SK-N-SH treated with all-trans-retinoic acid at 6 μM for 48 hours (cell line): ENCODE measurements around the gene FAM89B.

Experiments
- ATAC-seq: fragments of 200-7000 bp; cut with Tn5 transposase; 3 replicates; pipeline ENCODE4 v1.9.1; 2020; ENCODE audit warnings: mild to moderate bottlenecking, moderate library complexity
- ARNTL ChIP-seq: fragments of 450-650 bp; formaldehyde crosslinking; IDR thresholded peaks from 2 replicates; pipeline ENCODE4 v1.5.0; 2020; ENCODE audit warnings: low read depth, mild to moderate bottlenecking, moderate library complexity, borderline replicate concordance
- BACH2 ChIP-seq: fragments of 250-450 bp; sonication (Bioruptor Pico); IDR thresholded peaks from 2 replicates; pipeline ENCODE4 v1.9.0; 2021; ENCODE audit warnings: mild to moderate bottlenecking, borderline replicate concordance
- ESRRG ChIP-seq: fragments of 250-450 bp; sonication (Bioruptor Pico); IDR thresholded peaks from 2 replicates; pipeline ENCODE4 v1.6.1; 2021; ENCODE audit warnings: mild to moderate bottlenecking
- ISL1 ChIP-seq: fragments of 250-450 bp; sonication (Bioruptor Pico); IDR thresholded peaks from 2 replicates; pipeline ENCODE4 v2.1.2; 2022; ENCODE audit warnings: mild to moderate bottlenecking, moderate library complexity
- PATZ1 ChIP-seq: fragments of 250-450 bp; sonication (Bioruptor Pico); IDR thresholded peaks from 2 replicates; pipeline ENCODE4 v1.8.0; 2020; ENCODE audit warnings: mild to moderate bottlenecking, moderate library complexity, borderline replicate concordance
- POU6F1 ChIP-seq: fragments of 250-450 bp; sonication (Bioruptor Pico); IDR thresholded peaks from 2 replicates; pipeline ENCODE4 v1.8.0; 2021; ENCODE audit warnings: low read depth, mild to moderate bottlenecking, moderate library complexity, borderline replicate concordance
- PPARA ChIP-seq: fragments of 250-450 bp; sonication (Bioruptor Pico); IDR thresholded peaks from 2 replicates; pipeline ENCODE4 v1.5.0; 2020; ENCODE audit warnings: mild to moderate bottlenecking, borderline replicate concordance
- RARB ChIP-seq: fragments of 250-450 bp; sonication (Bioruptor Pico); IDR thresholded peaks from 2 replicates; pipeline ENCODE4 v1.8.0; 2021; ENCODE audit warnings: mild to moderate bottlenecking, moderate library complexity
- SNAI2 ChIP-seq: fragments of 250-450 bp; sonication (Bioruptor Pico); IDR thresholded peaks from 2 replicates; pipeline ENCODE4 v1.5.0; 2020; ENCODE audit warnings: mild to moderate bottlenecking, moderate library complexity
- TCF4 ChIP-seq: fragments of 250-450 bp; sonication (Bioruptor Pico); IDR thresholded peaks from 2 replicates; pipeline ENCODE4 v1.8.0; 2021; ENCODE audit warnings: mild to moderate bottlenecking, moderate library complexity, borderline replicate concordance
- TSHZ2 ChIP-seq: fragments of 250-450 bp; sonication (Bioruptor Pico); IDR thresholded peaks from 2 replicates; pipeline ENCODE4 v1.5.0; 2020; ENCODE audit warnings: mild to moderate bottlenecking, moderate library complexity
- ZC3H10 ChIP-seq: fragments of 250-450 bp; sonication (Bioruptor Pico); IDR thresholded peaks from 2 replicates; pipeline ENCODE4 v1.5.1; 2021; ENCODE audit warnings: mild to moderate bottlenecking, moderate library complexity
- ZFP3 ChIP-seq: fragments of 250-450 bp; sonication (Bioruptor Pico); IDR thresholded peaks from 2 replicates; pipeline ENCODE4 v1.5.0; 2020; ENCODE audit warnings: mild to moderate bottlenecking, moderate library complexity
- ZFP30 ChIP-seq: fragments of 450-650 bp; formaldehyde crosslinking; IDR thresholded peaks from 2 replicates; pipeline ENCODE4 v1.5.0; 2022; ENCODE audit warnings: mild to moderate bottlenecking, moderate library complexity
- ZNF565 ChIP-seq: fragments of 450-650 bp; formaldehyde crosslinking; conservative IDR thresholded peaks from 2 replicates; pipeline ENCODE4 v1.5.0; 2020; ENCODE audit warnings: low read depth, mild to moderate bottlenecking, moderate library complexity
- ZNF70 ChIP-seq: fragments of 450-650 bp; formaldehyde crosslinking; IDR thresholded peaks from 2 replicates; pipeline ENCODE4 v1.5.0; 2020; ENCODE audit warnings: mild to moderate bottlenecking, moderate library complexity
- TF ChIP-seq, protein P1 (sequence below): fragments of 250-450 bp; sonication (Bioruptor Pico); IDR thresholded peaks from 2 replicates; pipeline ENCODE4 v1.5.1; 2021; ENCODE audit warnings: mild to moderate bottlenecking, moderate library complexity

The FAM89B gene

GRCh38 chr11:65576232-65576866 is 4.0 kb downstream of the FAM89B start:
- TF ChIP-seq, protein P1, sequence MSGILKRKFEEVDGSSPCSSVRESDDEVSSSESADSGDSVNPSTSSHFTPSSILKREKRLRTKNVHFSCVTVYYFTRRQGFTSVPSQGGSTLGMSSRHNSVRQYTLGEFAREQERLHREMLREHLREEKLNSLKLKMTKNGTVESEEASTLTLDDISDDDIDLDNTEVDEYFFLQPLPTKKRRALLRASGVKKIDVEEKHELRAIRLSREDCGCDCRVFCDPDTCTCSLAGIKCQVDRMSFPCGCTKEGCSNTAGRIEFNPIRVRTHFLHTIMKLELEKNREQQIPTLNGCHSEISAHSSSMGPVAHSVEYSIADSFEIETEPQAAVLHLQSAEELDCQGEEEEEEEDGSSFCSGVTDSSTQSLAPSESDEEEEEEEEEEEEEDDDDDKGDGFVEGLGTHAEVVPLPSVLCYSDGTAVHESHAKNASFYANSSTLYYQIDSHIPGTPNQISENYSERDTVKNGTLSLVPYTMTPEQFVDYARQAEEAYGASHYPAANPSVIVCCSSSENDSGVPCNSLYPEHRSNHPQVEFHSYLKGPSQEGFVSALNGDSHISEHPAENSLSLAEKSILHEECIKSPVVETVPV (CRISPR knock-in tag), result peak; percentile 50; the same call in 1 of the 2 replicates
- no peak for TF ChIP-seq ARNTL (CRISPR knock-in tag)
- TF ChIP-seq PATZ1 (CRISPR knock-in tag), result peak; percentile 72; the same call in 1 of the 2 replicates
- no peak for ATAC-seq

DNA sequence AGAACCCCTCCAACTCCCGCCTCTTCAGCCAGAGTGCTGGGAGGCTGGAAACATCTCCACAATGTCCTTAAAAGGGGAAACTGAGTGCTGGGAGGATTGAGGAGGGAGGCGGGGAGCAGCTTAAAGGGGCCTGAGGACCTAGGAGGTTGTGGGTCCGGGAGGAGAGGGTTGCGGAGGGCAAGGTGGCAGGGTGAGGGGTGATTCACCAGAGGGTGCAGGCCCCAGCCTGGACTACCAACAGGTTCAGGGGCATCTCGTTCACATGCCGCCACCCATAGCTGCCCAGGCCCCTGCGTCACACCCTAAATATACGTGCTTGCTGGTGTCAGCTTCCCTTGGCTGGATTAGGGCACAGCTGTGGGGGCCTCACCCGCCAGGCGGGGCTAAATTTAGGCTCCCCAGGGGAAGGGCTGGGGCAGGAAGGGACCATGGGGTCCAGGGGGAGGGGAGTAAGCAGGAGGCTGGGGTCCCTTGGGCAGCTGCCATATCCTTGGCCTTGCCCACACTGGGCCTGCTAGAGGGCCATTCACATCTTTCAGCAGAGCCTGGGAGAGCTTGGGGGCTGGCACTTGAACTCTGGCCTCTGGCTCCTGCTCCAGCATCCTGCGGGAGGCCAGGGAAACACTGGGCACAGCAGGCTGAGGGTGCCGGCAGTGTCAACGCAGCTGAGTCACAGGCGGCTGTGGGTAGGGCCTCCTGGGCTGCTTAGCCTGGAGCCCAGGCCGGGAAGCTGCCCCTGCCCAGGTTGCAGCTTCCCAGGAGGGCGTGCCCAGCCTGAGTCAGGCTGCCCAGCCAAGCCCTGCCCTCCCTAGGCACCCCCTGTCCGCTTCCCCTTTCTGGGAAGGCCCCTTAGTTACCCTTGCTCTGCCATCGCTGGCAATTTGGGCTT is 4.8 kb downstream of the FAM89B start:
- ATAC-seq, result peak; percentile 71
- TF ChIP-seq ZC3H10, result no peak
- no peak for TF ChIP-seq TCF4 (CRISPR knock-in tag)
- 0 out of 2 replicates have a peak, but pooled peaks have one; percentile 9 for TF ChIP-seq RARB (CRISPR knock-in tag)
- TF ChIP-seq, all 23 proteins: peak for 1

DNA sequence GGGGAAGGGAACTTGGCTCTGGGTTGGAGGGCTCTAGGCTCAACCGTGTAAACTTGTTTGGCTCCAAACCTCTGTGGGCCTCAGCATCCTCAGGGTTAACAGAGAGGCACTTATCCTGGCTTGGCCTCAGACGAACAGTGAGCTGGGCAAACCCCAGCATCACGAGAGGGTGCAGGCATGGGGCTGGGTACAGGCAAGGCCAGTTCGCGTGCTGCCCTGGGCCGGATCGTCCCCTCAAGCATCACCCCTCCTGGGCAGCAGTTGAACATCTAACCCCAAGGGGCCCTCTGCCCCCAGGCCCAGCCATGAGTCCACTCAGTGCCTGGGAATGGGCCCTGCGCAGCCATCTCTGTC is 5.4 kb downstream of the FAM89B start:
- TF ChIP-seq ZFP3 (CRISPR knock-in tag), result no peak
- no peak for TF ChIP-seq ZNF70 (CRISPR knock-in tag)
- TF ChIP-seq ESRRG (CRISPR knock-in tag), result no peak
- TF ChIP-seq ISL1 (CRISPR knock-in tag), result no peak
- TF ChIP-seq PPARA, result no peak
- TF ChIP-seq, protein P1 (CRISPR knock-in tag), result no peak
- TF ChIP-seq ZC3H10, result no peak
- no peak for TF ChIP-seq BACH2
- TF ChIP-seq ZFP30 (CRISPR knock-in tag), result no peak
- TF ChIP-seq RARB (CRISPR knock-in tag), result no peak
- TF ChIP-seq PATZ1 (CRISPR knock-in tag), result no peak
- no peak for TF ChIP-seq TSHZ2 (CRISPR knock-in tag)
- TF ChIP-seq SNAI2 (CRISPR knock-in tag), result no peak
- no peak for TF ChIP-seq POU6F1 (CRISPR knock-in tag)
- no peak for TF ChIP-seq ZNF565 (CRISPR knock-in tag)
- ATAC-seq, result peak; percentile 2
